GM23248 (cell line): ENCODE data around the gene CLGN.

ENCODE experiments used
- EZH2 ChIP-seq: fragments of 200-600 bp; sonication (generic); IDR thresholded peaks from 2 replicates; pipeline ENCODE4 v1.6.1; 2018; ENCODE audit warnings: antibody characterized with exemption, mild to moderate bottlenecking; ENCODE audit not compliant: insufficient read depth, poor library complexity, severe bottlenecking
- EZH2phosphoT487 ChIP-seq: fragments of 200-600 bp; sonication (generic); IDR thresholded peaks from 2 replicates; pipeline ENCODE4 v1.6.1; 2018; ENCODE audit warnings: antibody characterized with exemption, moderate library complexity, mild to moderate bottlenecking, low read depth; ENCODE audit not compliant: insufficient read depth

DNA sequence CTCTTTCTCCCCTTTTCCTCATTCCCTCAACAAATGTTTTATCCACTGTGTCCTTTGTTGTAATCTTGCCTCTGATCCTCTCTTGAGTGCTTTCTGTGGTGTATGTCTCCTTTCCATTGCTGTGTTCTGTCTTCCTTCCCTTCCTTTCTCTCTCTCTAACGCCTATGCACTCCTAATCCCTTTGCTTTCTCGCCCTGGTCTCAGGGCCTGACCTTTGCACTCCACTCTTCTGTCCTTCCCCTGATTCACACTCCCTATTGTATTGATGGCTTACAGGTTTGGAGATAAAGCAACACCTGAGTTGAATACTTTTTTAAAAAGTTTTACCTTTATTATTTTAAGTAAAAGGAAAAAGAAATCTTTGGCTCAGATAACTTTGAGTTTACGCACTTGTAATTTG lies 69.6 kb downstream of the CLGN start:
- TF ChIP-seq EZH2 (no peak), EZH2phosphoT487 (no peak)
